Panc1 (cell line): ENCODE measurements around the gene ADCY9. TPM values are rescaled to one million over a fixed set of nuclear protein-coding genes. Genes with fewer than 3 reads are reported as not detected.
A peak's percentile ranks its signal among the peaks of the same experiment; 100 is the strongest.

Experiments used
- ATAC-seq: fragments of 200-7000 bp; cut with Tn5 transposase; 2 replicates; pipeline ENCODE4 v1.9.1; 2020; ENCODE audit warnings: mild to moderate bottlenecking, moderate library complexity
- BruUV-seq: library from RNA; stranded (reverse); fragments of 400-500 nt; replicated peaks from 2 replicates; lab custom pipeline; 2021; lab: Mats Ljungman, UMichigan
- CTCF ChIA-PET: fragments of 300-600 bp; sonication (Branson Sonifier 250); formaldehyde crosslinking; loops from one replicate; lab custom pipeline; 2022; ENCODE audit warnings: antibody characterized with exemption; lab: Charles Lee
- POLR2A ChIA-PET: fragments of 300-600 bp; sonication (Branson Sonifier 250); formaldehyde crosslinking; loops from one replicate; lab custom pipeline; 2022; ENCODE audit warnings: antibody characterized with exemption; lab: Charles Lee
- DNase-seq: peaks from one replicate; pipeline ENCODE4 v3.0.0-alpha.2; 2010; ENCODE audit warnings: low read depth, low spot score
- H3K27ac ChIP-seq: 2 replicates; pipeline ENCODE4 v1.5.1; 2011; ENCODE audit warnings: mild to moderate bottlenecking, low read length, inconsistent platforms
- H3K27me3 ChIP-seq: fragments of 200-500 bp; sonication (Bioruptor generic); 2 replicates; pipeline ENCODE4 v1.6.0; 2014; ENCODE audit warnings: low read length, inconsistent platforms; ENCODE audit not compliant: control insufficient read depth, insufficient read depth
- H3K36me3 ChIP-seq: fragments of 200-500 bp; sonication (Bioruptor generic); 2 replicates; pipeline ENCODE4 v1.5.1; 2014; ENCODE audit warnings: inconsistent platforms, mild to moderate bottlenecking, low read length, moderate library complexity; ENCODE audit not compliant: control insufficient read depth, insufficient read depth
- H3K4me1 ChIP-seq: 2 replicates; pipeline ENCODE4 v1.5.1; 2011; ENCODE audit warnings: inconsistent platforms, mild to moderate bottlenecking, low read length, moderate library complexity; ENCODE audit not compliant: control insufficient read depth, insufficient read depth
- H3K4me3 ChIP-seq, 2 experiments: 2 replicates each; pipeline ENCODE4 v1.5.1; 2011 to 2012; ENCODE audit warnings: low read depth in 2 of 2, low read length in 2 of 2, mild to moderate bottlenecking in 2 of 2, inconsistent platforms in 1 of 2, moderate library complexity in 1 of 2
- H3K9me3 ChIP-seq: fragments of 200-500 bp; sonication (Bioruptor generic); 2 replicates; pipeline ENCODE4 v1.5.1; 2014; ENCODE audit warnings: low read depth, mild to moderate bottlenecking, inconsistent platforms, low read length, moderate library complexity; ENCODE audit not compliant: control insufficient read depth, insufficient read depth
- CTCF ChIP-seq: fragments of 450-650 bp; IDR thresholded peaks from 2 replicates; pipeline ENCODE4 v1.5.1; 2017; ENCODE audit warnings: mild to moderate bottlenecking
- POLR2AphosphoS5 ChIP-seq: IDR thresholded peaks from 2 replicates; pipeline ENCODE4 v1.6.1; 2012; ENCODE audit warnings: mild to moderate bottlenecking, low read depth, low read length, moderate library complexity
- REST ChIP-seq, 2 experiments: IDR thresholded peaks; 2 replicates each; pipeline ENCODE4 v1.6.1; 2011 to 2012; ENCODE audit warnings: low read depth in 2 of 2, control low read depth in 1 of 2, low read length in 1 of 2, mild to moderate bottlenecking in 1 of 2, moderate library complexity in 1 of 2; ENCODE audit not compliant: insufficient read depth in 1 of 2
- SIN3A ChIP-seq: IDR thresholded peaks from 2 replicates; pipeline ENCODE4 v1.6.1; 2012; ENCODE audit warnings: low read depth, mild to moderate bottlenecking, low read length, moderate library complexity, borderline replicate concordance; ENCODE audit not compliant: insufficient read depth
- TCF7L2 ChIP-seq: IDR thresholded peaks from 2 replicates; pipeline ENCODE4 v1.6.1; 2011; ENCODE audit warnings: mild to moderate bottlenecking, low read depth, low read length, inconsistent platforms
- in situ Hi-C: cut with HindIII; loops from 2 replicates; pipeline ENCODE4 v1.10.0; 2016; ENCODE audit warnings: low sequenced_read_pairs, low pct_unique_long_range_greater_than_20kb
- intact Hi-C: fragments of 100-400 bp; cut with micrococcal nuclease; formaldehyde crosslinking; loops from one replicate; pipeline ENCODE4 v1.10.0; 2022; ENCODE audit not compliant: unreplicated experiment
- total RNA-seq: library from RNA; stranded (reverse); gene quantifications from one replicate; pipeline ENCODE4 v1.2.1, GENCODE V29; 2021; ENCODE audit not compliant: unreplicated experiment

Gene ADCY9
- total RNA-seq, 1 experiment from 2014 or later: 29.8 TPM

- no TSS peak for BruUV-seq
- ChIA-PET CTCF (no interaction called here), POLR2A (no interaction called here)
- peak overlapping the region; percentile 80 for H3K27ac ChIP-seq
- H3K27me3 ChIP-seq: no peaks in the 10 kb centered on the region
- DNase-seq (no peak), ATAC-seq (no peak)
- no peaks in the 10 kb centered on the region for H3K9me3 ChIP-seq
- no peak overlapping the region for H3K4me3 ChIP-seq
- no peaks in the 10 kb centered on the region for H3K36me3 ChIP-seq
- peaks cover 44% of the 10 kb centered on the region for H3K4me1 ChIP-seq
- in situ Hi-C loops (no loop called here), intact Hi-C loops (loop anchor here (10.0 kb wide), 1 partner anchor 76 kb away; no protein-coding TSS in a partner anchor)
- no peak for TF ChIP-seq TCF7L2
- TF ChIP-seq REST (IDR thresholded peaks at IDR 0.05; ENCODE audit: insufficient read depth in 1 of 2, low read depth in 2 of 2, low read length in 1 of 2): no peak
- no peak for TF ChIP-seq SIN3A
- no peak for TF ChIP-seq CTCF
- TF ChIP-seq POLR2AphosphoS5: no peak
These were observed 97.9 kb downstream of the ADCY9 start for GRCh38 chr16:4018391-4018790.

GRCh38 chr16:4017807-4018206 is 98.4 kb downstream of the ADCY9 start:
- no peak overlapping the region for H3K27ac ChIP-seq
- H3K27me3 ChIP-seq: no peaks in the 10 kb centered on the region
- DNase-seq (no peak), ATAC-seq (no peak)
- no TSS peak for BruUV-seq
- no peaks in the 10 kb centered on the region for H3K36me3 ChIP-seq
- ChIA-PET CTCF (no interaction called here), POLR2A (no interaction called here)
- no peak for TF ChIP-seq CTCF
- peaks cover 47% of the 10 kb centered on the region for H3K4me1 ChIP-seq
- H3K9me3 ChIP-seq: no peaks in the 10 kb centered on the region
- intact Hi-C loops: loop anchor here (10.0 kb wide), 1 partner anchor 77 kb away; no protein-coding TSS in a partner anchor
- no peak overlapping the region for H3K4me3 ChIP-seq
- in situ Hi-C loops: no loop called here
